HepG2 (cell line): ENCODE results near the gene MAP2K7.

Source experiments
- ATF3 ChIP-seq: sonication (generic); formaldehyde crosslinking; IDR thresholded peaks from 2 replicates; pipeline ENCODE4 v1.4.0; 2020; ENCODE audit warnings: missing genetic modification reagents
- BCL6 ChIP-seq: IDR thresholded peaks from 2 replicates; pipeline ENCODE4 v1.6.1; 2016; ENCODE audit warnings: missing genetic modification reagents, missing compliant biosample characterization
- ESRRA ChIP-seq: sonication (generic); formaldehyde crosslinking; IDR thresholded peaks from 2 replicates; pipeline ENCODE4 v1.5.1; 2020; ENCODE audit warnings: mild to moderate bottlenecking, low read depth, missing genetic modification reagents
- EZH2 ChIP-seq: conservative IDR thresholded peaks from 2 replicates; pipeline ENCODE4 v1.6.1; 2012; ENCODE audit warnings: mild to moderate bottlenecking, low read depth, low read length, moderate library complexity
- IKZF4 ChIP-seq: sonication (generic); formaldehyde crosslinking; IDR thresholded peaks from 2 replicates; pipeline ENCODE4 v1.5.1; 2020; ENCODE audit warnings: borderline replicate concordance, mild to moderate bottlenecking, low read depth, missing genetic modification reagents; ENCODE audit errors: not compliant biosample characterization
- NCOA1 ChIP-seq: sonication (generic); formaldehyde crosslinking; IDR thresholded peaks from 2 replicates; pipeline ENCODE4 v1.9.0; 2021; ENCODE audit warnings: missing genetic modification reagents
- NR3C1 ChIP-seq: sonication (generic); formaldehyde crosslinking; IDR thresholded peaks from 2 replicates; pipeline ENCODE4 v1.4.0; 2020; ENCODE audit warnings: missing genetic modification reagents
- POLR2A ChIP-seq, 2 experiments: IDR thresholded peaks; 2 replicates each; pipeline ENCODE4 v1.6.1; 2011; ENCODE audit warnings: low read depth in 2 of 2, low read length in 2 of 2, mild to moderate bottlenecking in 1 of 2, moderate library complexity in 1 of 2; ENCODE audit not compliant: insufficient read depth in 1 of 2
- RBAK ChIP-seq: sonication (generic); formaldehyde crosslinking; IDR thresholded peaks from 2 replicates; pipeline ENCODE4 v1.5.1; 2020; ENCODE audit warnings: mild to moderate bottlenecking, missing genetic modification reagents
- REST ChIP-seq, 2 experiments: IDR thresholded peaks; 2 replicates each; pipeline ENCODE4 v1.6.1; 2011 to 2012; ENCODE audit warnings: low read length in 2 of 2, borderline replicate concordance in 1 of 2, low read depth in 1 of 2, mild to moderate bottlenecking in 1 of 2, moderate library complexity in 1 of 2
- ZBTB34 ChIP-seq: sonication (generic); formaldehyde crosslinking; IDR thresholded peaks from 2 replicates; pipeline ENCODE4 v1.8.0; 2022; ENCODE audit warnings: mild to moderate bottlenecking, missing genetic modification reagents
- ZNF501 ChIP-seq: sonication (generic); formaldehyde crosslinking; IDR thresholded peaks from 2 replicates; pipeline ENCODE4 v1.5.1; 2020; ENCODE audit warnings: mild to moderate bottlenecking, moderate library complexity, missing genetic modification reagents
- TF ChIP-seq, protein P1 (sequence below): sonication (generic); formaldehyde crosslinking; IDR thresholded peaks from 2 replicates; pipeline ENCODE4 v1.5.0; 2020; ENCODE audit warnings: mild to moderate bottlenecking, missing genetic modification reagents, moderate library complexity

DNA sequence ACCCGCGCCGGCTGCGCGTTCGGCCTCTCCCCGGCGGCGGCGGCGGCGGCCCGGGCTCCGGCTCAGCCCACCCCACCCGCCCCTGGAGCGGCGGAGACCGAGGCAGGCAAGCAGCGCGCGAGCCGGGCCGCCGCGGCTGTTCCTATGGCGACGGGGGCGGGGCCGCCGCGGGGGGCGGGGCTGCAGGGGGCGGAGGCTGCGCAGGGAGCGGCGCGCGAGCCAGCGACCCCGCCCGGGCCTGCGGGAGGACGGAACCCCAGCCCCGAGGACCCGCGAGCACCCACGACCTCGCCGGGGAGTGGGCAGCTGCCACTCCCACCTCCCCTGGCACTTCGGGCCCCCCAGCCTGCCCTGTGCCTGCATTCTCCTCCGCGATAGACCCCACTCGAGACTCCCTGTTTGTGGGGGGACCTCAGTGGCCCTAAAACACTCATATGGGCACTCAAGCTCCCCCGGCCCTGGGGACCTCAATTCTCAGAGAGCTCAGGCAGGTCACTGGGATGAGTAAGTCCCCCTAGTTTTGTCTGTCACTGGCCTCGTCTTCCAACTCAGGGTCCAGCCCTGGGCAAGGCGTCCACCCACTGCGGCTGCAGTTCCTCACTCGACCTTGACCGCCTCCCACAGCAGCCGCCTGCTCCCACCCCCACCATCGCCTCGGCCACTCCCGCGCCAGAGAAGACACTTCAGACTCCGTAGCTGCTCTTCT is 22.5 kb downstream of the MAP2K7 start, which contains the start of gene CTXN1:
- TF ChIP-seq IKZF4 (CRISPR knock-in tag): no peak
- TF ChIP-seq BCL6 (CRISPR knock-in tag): no peak
- TF ChIP-seq, protein P1, sequence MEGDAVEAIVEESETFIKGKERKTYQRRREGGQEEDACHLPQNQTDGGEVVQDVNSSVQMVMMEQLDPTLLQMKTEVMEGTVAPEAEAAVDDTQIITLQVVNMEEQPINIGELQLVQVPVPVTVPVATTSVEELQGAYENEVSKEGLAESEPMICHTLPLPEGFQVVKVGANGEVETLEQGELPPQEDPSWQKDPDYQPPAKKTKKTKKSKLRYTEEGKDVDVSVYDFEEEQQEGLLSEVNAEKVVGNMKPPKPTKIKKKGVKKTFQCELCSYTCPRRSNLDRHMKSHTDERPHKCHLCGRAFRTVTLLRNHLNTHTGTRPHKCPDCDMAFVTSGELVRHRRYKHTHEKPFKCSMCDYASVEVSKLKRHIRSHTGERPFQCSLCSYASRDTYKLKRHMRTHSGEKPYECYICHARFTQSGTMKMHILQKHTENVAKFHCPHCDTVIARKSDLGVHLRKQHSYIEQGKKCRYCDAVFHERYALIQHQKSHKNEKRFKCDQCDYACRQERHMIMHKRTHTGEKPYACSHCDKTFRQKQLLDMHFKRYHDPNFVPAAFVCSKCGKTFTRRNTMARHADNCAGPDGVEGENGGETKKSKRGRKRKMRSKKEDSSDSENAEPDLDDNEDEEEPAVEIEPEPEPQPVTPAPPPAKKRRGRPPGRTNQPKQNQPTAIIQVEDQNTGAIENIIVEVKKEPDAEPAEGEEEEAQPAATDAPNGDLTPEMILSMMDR (CRISPR knock-in tag): no peak
- TF ChIP-seq ZBTB34: no peak
- TF ChIP-seq ZNF501 (CRISPR knock-in tag): no peak
- TF ChIP-seq REST (IDR thresholded peaks at IDR 0.05; ENCODE audit: borderline replicate concordance in 1 of 2, low read depth in 1 of 2, low read length in 2 of 2): no peak
- no peak for TF ChIP-seq RBAK
- TF ChIP-seq ESRRA: no peak
- TF ChIP-seq POLR2A (IDR thresholded peaks at IDR 0.05; ENCODE audit: insufficient read depth in 1 of 2, low read depth in 2 of 2, low read length in 2 of 2): peak in 1 of 2 experiments; percentile 15; a peak in 1 of 4 replicates
- TF ChIP-seq EZH2: no peak
- no peak for TF ChIP-seq NCOA1 (CRISPR knock-in tag)
- no peak for TF ChIP-seq NR3C1 (CRISPR knock-in tag)
- TF ChIP-seq ATF3 (CRISPR knock-in tag): no peak
